K562 treated with DMSO at 1 percent for 24 hours (cell line): Measurements from ENCODE around the gene DAAM1. TPM values are rescaled to one million over a fixed set of nuclear protein-coding genes. Genes with fewer than 3 reads are reported as not detected.

Experiments used
- total RNA-seq: library from RNA; unstranded; fragments of 300-600 nt; gene quantifications from 2 replicates; pipeline ENCODE4 v1.2.3, GENCODE V29; 2022; ENCODE audit warnings: low read depth; ENCODE audit not compliant: insufficient read depth

The DAAM1 gene
- total RNA-seq: 6.3 and 6.5 TPM in 2 replicates

GRCh38 chr14:59188461-59189090 is at the start of gene DAAM1:
DAAM1 (plus strand) TSS chr14:59188667; CDS start chr14:59263478, 74,811 bp downstream.

